Hindlimb muscle (tissue), 1 donor: Measurements from ENCODE around the gene PRAMEF8. TPM values are rescaled to one million over a fixed set of nuclear protein-coding genes. Genes with fewer than 3 reads are reported as not detected.

ENCODE experiments used
- polyA plus RNA-seq: library from polyadenylated mRNA; unstranded; fragments of 120-200 nt; gene quantifications from one replicate; pipeline ENCODE4 v1.2.1, GENCODE V29; 2013; ENCODE audit not compliant: insufficient read length

PRAMEF8 gene
- polyA plus RNA-seq, 1 donor: not detected

Other genes with a start within 250 kb of the PRAMEF8 start
- not detected for gene PRAMEF27, start 228.6 kb downstream of the PRAMEF8 start, polyA plus RNA-seq
- not detected for gene HNRNPCL3, start 224.4 kb downstream of the PRAMEF8 start, polyA plus RNA-seq
- gene PRAMEF25, start 214.4 kb downstream of the PRAMEF8 start, polyA plus RNA-seq: not detected
- 0.18 TPM for gene HNRNPCL2, start 168.3 kb downstream of the PRAMEF8 start, polyA plus RNA-seq
- gene PRAMEF26, start 129.1 kb downstream of the PRAMEF8 start, polyA plus RNA-seq: not detected
- not detected for gene HNRNPCL4, start 119.5 kb downstream of the PRAMEF8 start, polyA plus RNA-seq
- gene PRAMEF9, start 113.3 kb downstream of the PRAMEF8 start, polyA plus RNA-seq: not detected
- not detected for gene PRAMEF13, start 83.7 kb downstream of the PRAMEF8 start, polyA plus RNA-seq
- not detected for gene PRAMEF18, start 59.0 kb downstream of the PRAMEF8 start, polyA plus RNA-seq
- not detected for gene PRAMEF5, start 30.9 kb downstream of the PRAMEF8 start, polyA plus RNA-seq
- gene PRAMEF33, start 18.4 kb upstream of the PRAMEF8 start, polyA plus RNA-seq: not detected
- not detected for gene PRAMEF15, start 30.4 kb upstream of the PRAMEF8 start, polyA plus RNA-seq
- gene PRAMEF14, start 62.0 kb upstream of the PRAMEF8 start, polyA plus RNA-seq: not detected
- gene PRAMEF19, start 86.8 kb upstream of the PRAMEF8 start, polyA plus RNA-seq: not detected
- gene PRAMEF17, start 104.5 kb upstream of the PRAMEF8 start, polyA plus RNA-seq: not detected
- gene PRAMEF20, start 125.3 kb upstream of the PRAMEF8 start, polyA plus RNA-seq: not detected
- gene LRRC38, start 228.9 kb upstream of the PRAMEF8 start, polyA plus RNA-seq: 31.8 TPM